Keratinocyte (primary cell): ENCODE data around the gene DENND11. TPM values are rescaled to one million over a fixed set of nuclear protein-coding genes. Genes with fewer than 3 reads are reported as not detected.

ENCODE experiments used
- DNase-seq: peaks from one replicate; pipeline ENCODE4 v3.0.0-alpha.2; 2011; ENCODE audit warnings: low read depth, missing footprints, low spot score
- FAIRE-seq: peaks from 2 replicates; lab custom pipeline; 2011; peaks lifted over from hg19 to GRCh38; lab: Jason Lieb, UNC
- H2AFZ ChIP-seq: 2 replicates; pipeline ENCODE4 v1.6.0; 2012; ENCODE audit warnings: low read length, control low read depth, inconsistent platforms; ENCODE audit not compliant: control insufficient read depth
- H3K27ac ChIP-seq: 2 replicates; pipeline ENCODE4 v1.5.1; 2011; ENCODE audit warnings: low read length; ENCODE audit not compliant: control insufficient read depth, insufficient read depth
- H3K27me3 ChIP-seq: 3 replicates; pipeline ENCODE4 v1.6.0; 2011; ENCODE audit warnings: low read length; ENCODE audit not compliant: control insufficient read depth, insufficient read depth; ENCODE audit errors: extremely low read depth
- H3K36me3 ChIP-seq, 2 experiments: 2 replicates in 1 of 2; 3 replicates in 1 of 2; pipeline ENCODE4 v1.5.1; 2011; ENCODE audit warnings: low read length in 2 of 2, mild to moderate bottlenecking in 1 of 2; ENCODE audit not compliant: control insufficient read depth in 2 of 2, insufficient read depth in 2 of 2; ENCODE audit errors: extremely low read depth in 1 of 2
- H3K4me1 ChIP-seq: 3 replicates; pipeline ENCODE4 v1.5.1; 2011; ENCODE audit warnings: low read length; ENCODE audit not compliant: control insufficient read depth, insufficient read depth; ENCODE audit errors: extremely low read depth
- H3K4me2 ChIP-seq: 3 replicates; pipeline ENCODE4 v1.6.0; 2011; ENCODE audit warnings: low read depth, low read length; ENCODE audit not compliant: control insufficient read depth, insufficient read depth; ENCODE audit errors: extremely low read depth
- H3K4me3 ChIP-seq, 3 experiments: fragments of 200-600 bp in 1 of 3; sonication (generic) in 1 of 3; 2 replicates in 2 of 3; 3 replicates in 1 of 3; pipeline ENCODE4 v1.5.1; 2011 to 2016; ENCODE audit warnings: low read length in 3 of 3, mild to moderate bottlenecking in 3 of 3, control low read depth in 2 of 3, inconsistent platforms in 1 of 3, low read depth in 1 of 3, mixed read lengths in 1 of 3, mixed run types in 1 of 3, moderate library complexity in 1 of 3; ENCODE audit not compliant: control insufficient read depth in 2 of 3, insufficient read depth in 2 of 3; ENCODE audit errors: extremely low read depth in 1 of 3
- H3K79me2 ChIP-seq: 2 replicates; pipeline ENCODE4 v1.6.0; 2012; ENCODE audit warnings: low read length; ENCODE audit not compliant: control insufficient read depth, insufficient read depth
- H3K9ac ChIP-seq: 3 replicates; pipeline ENCODE4 v1.6.0; 2011; ENCODE audit warnings: low read length; ENCODE audit not compliant: control insufficient read depth, insufficient read depth; ENCODE audit errors: extremely low read depth
- H3K9me1 ChIP-seq: 3 replicates; pipeline ENCODE4 v1.6.0; 2011; ENCODE audit warnings: low read length; ENCODE audit not compliant: control insufficient read depth, insufficient read depth; ENCODE audit errors: extremely low read depth
- H3K9me3 ChIP-seq: 2 replicates; pipeline ENCODE4 v1.5.1; 2012; ENCODE audit warnings: low read depth, low read length; ENCODE audit not compliant: control insufficient read depth
- H4K20me1 ChIP-seq: 3 replicates; pipeline ENCODE4 v1.6.0; 2011; ENCODE audit warnings: low read length; ENCODE audit not compliant: control insufficient read depth, insufficient read depth; ENCODE audit errors: extremely low read depth
- CTCF ChIP-seq, 3 experiments: IDR thresholded peaks in 1 of 3; conservative IDR thresholded peaks in 1 of 3; optimal IDR thresholded peaks in 1 of 3; 2 replicates in 2 of 3; 3 replicates in 1 of 3; pipeline versions ENCODE3 to v1.5.1; 2011; ENCODE audit warnings: low read length in 3 of 3, mild to moderate bottlenecking in 3 of 3, moderate library complexity in 2 of 3, control low read depth in 1 of 3, inconsistent platforms in 1 of 3; ENCODE audit not compliant: insufficient read depth in 2 of 3; ENCODE audit errors: extremely low read depth in 1 of 3
- EZH2 ChIP-seq: IDR thresholded peaks from one replicate; pipeline ENCODE4 v1.6.1; 2012; ENCODE audit warnings: inconsistent platforms, mild to moderate bottlenecking, low read length, moderate library complexity
- dilution Hi-C: fragments of 300-500 bp; cut with MboI; formaldehyde crosslinking; loops from one replicate; pipeline ENCODE4 v1.7.0; 2020; ENCODE audit warnings: low sequenced_read_pairs; ENCODE audit not compliant: extremely low pct_ligation_motif_present
- polyA plus RNA-seq, 5 experiments: library from polyadenylated mRNA; depleted of rRNA in 3 of 5; stranded (reverse) in 3 of 5; stranded (forward) in 1 of 5; unstranded in 1 of 5; fragments of >200 nt; gene quantifications; 1 replicate in 1 of 5; 2 replicates in 3 of 5; 3 replicates in 1 of 5; pipeline versions ENCODE4 v1.2.1 to v1.2.3, GENCODE V29; 2011 to 2012; ENCODE audit warnings: missing spikeins in 2 of 5, low read depth in 1 of 5, low replicate concordance in 1 of 5

The DENND11 gene
- polyA plus RNA-seq, 1 donor (not counting 4 experiments of a cell fraction or from before 2014, with no cell fraction given): 5.4 TPM

GRCh38 chr7:141708351-141708750 lies 6.4 kb upstream of the DENND11 start, which contains the start of gene WEE2:
TSS of gene WEE2 (plus strand) at chr7:141708353. CDS start at chr7:141708759, 406 bp downstream.
- Histone ChIP-seq H4K20me1 (no peaks in the 10 kb centered on the region), H3K4me2 (no peak within 1 kb of the TSS), H2AFZ (no peak within 1 kb of the TSS), H3K4me3 (no peak within 1 kb of the TSS), H3K36me3 (no peaks in the 10 kb centered on the region), H3K27ac (no peak within 1 kb of the TSS), H3K9me3 (no peaks in the 10 kb centered on the region), H3K9ac (no peak within 1 kb of the TSS), H3K27me3 (no peaks in the 10 kb centered on the region), H3K9me1 (no peaks in the 10 kb centered on the region), H3K4me1 (peaks cover 6% of the 10 kb centered on the region), H3K79me2 (no peaks in the 10 kb centered on the region)
- dilution Hi-C loops: no loop called here
- FAIRE-seq (no peak), DNase-seq (no peak)
- TF ChIP-seq EZH2 (no peak), CTCF (optimal IDR thresholded peaks at IDR 0.05 in 1 of 3, IDR thresholded peaks at IDR 0.05 in 1 of 3, conservative IDR thresholded peaks at IDR 0.05 in 1 of 3; ENCODE audit: extremely low read depth in 1 of 3, insufficient read depth in 2 of 3, low read length in 3 of 3) (no peak)

- Histone ChIP-seq H3K9me1 (no peaks in the 10 kb centered on the region), H2AFZ (no peak overlapping the region), H3K27me3 (no peaks in the 10 kb centered on the region), H3K4me3 (no peak overlapping the region), H3K4me1 (peaks cover 10% of the 10 kb centered on the region), H3K4me2 (no peak overlapping the region), H4K20me1 (no peaks in the 10 kb centered on the region), H3K27ac (no peak overlapping the region), H3K79me2 (no peaks in the 10 kb centered on the region), H3K9ac (no peak overlapping the region), H3K9me3 (no peaks in the 10 kb centered on the region), H3K36me3 (no peaks in the 10 kb centered on the region)
- no peak for DNase-seq
- no peak for TF ChIP-seq EZH2
- no peak for TF ChIP-seq CTCF (optimal IDR thresholded peaks at IDR 0.05 in 1 of 3, IDR thresholded peaks at IDR 0.05 in 1 of 3, conservative IDR thresholded peaks at IDR 0.05 in 1 of 3; ENCODE audit: extremely low read depth in 1 of 3, insufficient read depth in 2 of 3, low read length in 3 of 3)
- dilution Hi-C loops: no loop called here
- FAIRE-seq: peak; percentile 41
These were observed 4.5 kb upstream of the DENND11 start for GRCh38 chr7:141706239-141707064.
